Fibroblast of pulmonary artery (primary cell): ENCODE measurements around the gene ELP2.
"Not testable (repeated sequence)": the region's sequence is repeated elsewhere in the genome, so short reads cannot be mapped to it uniquely, and the experiment has no call there.

Experiments
- DNase-seq: peaks from one replicate; pipeline ENCODE4 v3.0.0-alpha.2; 2010; ENCODE audit warnings: low read depth
- H3K4me3 ChIP-seq: replicated peaks from 2 replicates; pipeline ENCODE4 v1.5.1; 2011; ENCODE audit warnings: low read depth, mild to moderate bottlenecking, control low read depth, low read length, moderate library complexity
- TF ChIP-seq, protein P1 (sequence below): IDR thresholded peaks from 2 replicates; pipeline ENCODE4 v1.5.1; 2011; ENCODE audit warnings: mild to moderate bottlenecking, control low read depth, low read length, inconsistent platforms; ENCODE audit errors: missing control alignments

The ELP2 gene, protein sequence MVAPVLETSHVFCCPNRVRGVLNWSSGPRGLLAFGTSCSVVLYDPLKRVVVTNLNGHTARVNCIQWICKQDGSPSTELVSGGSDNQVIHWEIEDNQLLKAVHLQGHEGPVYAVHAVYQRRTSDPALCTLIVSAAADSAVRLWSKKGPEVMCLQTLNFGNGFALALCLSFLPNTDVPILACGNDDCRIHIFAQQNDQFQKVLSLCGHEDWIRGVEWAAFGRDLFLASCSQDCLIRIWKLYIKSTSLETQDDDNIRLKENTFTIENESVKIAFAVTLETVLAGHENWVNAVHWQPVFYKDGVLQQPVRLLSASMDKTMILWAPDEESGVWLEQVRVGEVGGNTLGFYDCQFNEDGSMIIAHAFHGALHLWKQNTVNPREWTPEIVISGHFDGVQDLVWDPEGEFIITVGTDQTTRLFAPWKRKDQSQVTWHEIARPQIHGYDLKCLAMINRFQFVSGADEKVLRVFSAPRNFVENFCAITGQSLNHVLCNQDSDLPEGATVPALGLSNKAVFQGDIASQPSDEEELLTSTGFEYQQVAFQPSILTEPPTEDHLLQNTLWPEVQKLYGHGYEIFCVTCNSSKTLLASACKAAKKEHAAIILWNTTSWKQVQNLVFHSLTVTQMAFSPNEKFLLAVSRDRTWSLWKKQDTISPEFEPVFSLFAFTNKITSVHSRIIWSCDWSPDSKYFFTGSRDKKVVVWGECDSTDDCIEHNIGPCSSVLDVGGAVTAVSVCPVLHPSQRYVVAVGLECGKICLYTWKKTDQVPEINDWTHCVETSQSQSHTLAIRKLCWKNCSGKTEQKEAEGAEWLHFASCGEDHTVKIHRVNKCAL

DNA sequence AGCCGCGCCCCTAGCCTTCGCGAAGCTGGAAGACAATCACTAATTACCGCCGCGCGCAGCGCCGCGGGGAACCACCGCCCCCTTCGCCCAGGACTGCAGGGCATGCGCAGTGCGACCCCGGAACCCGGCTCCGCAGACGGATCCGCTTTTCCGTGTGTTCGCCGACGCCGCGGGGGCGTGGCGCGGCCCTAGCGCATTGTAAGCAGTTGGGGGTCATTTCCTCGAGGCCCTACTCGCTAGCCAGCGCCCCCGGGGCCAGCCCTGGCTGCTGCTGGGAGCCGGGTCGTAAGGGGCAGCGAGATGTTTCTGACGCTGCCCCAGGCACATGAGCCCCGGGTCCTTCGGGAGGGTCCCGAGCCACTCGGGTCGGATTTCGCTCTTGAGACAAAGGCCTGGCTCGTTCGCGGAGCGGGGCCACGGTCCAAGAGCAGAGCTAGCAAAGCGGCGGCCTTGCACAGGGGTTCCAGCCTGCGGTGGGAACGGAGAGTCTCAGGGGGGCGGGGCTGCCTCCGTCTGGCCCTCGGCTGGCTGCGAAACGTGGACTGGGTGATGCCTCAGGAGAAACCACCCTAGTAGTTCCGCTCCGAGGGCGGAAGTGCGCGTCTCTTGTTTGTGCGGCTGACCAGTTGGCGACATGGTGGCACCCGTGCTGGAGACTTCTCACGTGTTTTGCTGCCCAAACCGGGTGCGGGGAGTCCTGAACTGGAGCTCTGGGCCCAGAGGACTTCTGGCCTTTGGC is at the start of gene ELP2, which contains the start of gene SLC39A6:
Gene ELP2 (plus strand): TSS at position 600 of the 739 bp plus-strand sequence. CDS start 35 bp downstream, at position 635.
Gene SLC39A6 (minus strand): TSS at position 41 of the 739 bp plus-strand sequence. CDS start 2,333 bp downstream, outside the sequence.
- TF ChIP-seq, protein P1, sequence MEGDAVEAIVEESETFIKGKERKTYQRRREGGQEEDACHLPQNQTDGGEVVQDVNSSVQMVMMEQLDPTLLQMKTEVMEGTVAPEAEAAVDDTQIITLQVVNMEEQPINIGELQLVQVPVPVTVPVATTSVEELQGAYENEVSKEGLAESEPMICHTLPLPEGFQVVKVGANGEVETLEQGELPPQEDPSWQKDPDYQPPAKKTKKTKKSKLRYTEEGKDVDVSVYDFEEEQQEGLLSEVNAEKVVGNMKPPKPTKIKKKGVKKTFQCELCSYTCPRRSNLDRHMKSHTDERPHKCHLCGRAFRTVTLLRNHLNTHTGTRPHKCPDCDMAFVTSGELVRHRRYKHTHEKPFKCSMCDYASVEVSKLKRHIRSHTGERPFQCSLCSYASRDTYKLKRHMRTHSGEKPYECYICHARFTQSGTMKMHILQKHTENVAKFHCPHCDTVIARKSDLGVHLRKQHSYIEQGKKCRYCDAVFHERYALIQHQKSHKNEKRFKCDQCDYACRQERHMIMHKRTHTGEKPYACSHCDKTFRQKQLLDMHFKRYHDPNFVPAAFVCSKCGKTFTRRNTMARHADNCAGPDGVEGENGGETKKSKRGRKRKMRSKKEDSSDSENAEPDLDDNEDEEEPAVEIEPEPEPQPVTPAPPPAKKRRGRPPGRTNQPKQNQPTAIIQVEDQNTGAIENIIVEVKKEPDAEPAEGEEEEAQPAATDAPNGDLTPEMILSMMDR = no peak
- DNase-seq = peak; percentile 96
- H3K4me3 ChIP-seq = peak within 1 kb of the TSS; percentile 97

DNA sequence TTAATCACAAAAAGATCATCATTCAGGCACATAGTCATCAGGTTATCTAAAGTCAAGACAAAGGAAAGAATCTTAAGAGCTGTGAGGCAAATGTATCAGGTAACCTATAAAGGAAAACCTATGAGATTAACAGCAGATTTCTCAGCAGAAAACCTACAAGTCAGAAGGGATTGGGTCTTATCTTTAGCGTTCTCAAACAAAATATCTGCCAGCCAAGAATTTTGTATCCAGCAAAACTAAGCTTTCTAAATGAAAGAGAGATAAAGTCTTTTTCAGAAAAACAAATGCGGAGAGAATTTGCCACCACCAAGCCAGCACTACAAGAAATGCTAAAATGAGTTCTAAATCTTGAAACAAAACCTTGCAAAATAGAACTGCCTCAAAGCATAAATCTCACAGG is 48.6 kb upstream of the ELP2 start:
- H3K4me3 ChIP-seq, DNase-seq: not testable (repeated sequence)

DNA sequence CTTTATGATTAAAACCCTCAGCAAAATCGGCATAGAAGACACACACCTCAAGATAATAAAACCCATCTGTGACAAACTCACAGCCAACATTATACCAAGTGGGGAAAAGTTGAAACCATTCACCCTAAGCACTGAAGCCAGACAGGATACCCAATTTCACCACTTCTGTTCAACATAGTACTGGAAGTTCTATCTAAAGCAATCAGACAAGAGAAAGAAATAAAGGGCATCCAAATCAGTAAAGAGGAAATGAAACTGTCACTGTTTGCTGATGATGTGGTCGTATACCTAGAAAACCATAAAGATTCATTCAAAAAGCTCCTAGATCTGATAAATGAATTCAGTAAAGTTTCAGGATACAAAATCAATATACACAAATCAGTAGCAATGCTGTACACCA is 46.0 kb upstream of the ELP2 start:
- no peak for DNase-seq
- H3K4me3 ChIP-seq = no peak overlapping the region
- TF ChIP-seq, protein P1 = no peak

DNA sequence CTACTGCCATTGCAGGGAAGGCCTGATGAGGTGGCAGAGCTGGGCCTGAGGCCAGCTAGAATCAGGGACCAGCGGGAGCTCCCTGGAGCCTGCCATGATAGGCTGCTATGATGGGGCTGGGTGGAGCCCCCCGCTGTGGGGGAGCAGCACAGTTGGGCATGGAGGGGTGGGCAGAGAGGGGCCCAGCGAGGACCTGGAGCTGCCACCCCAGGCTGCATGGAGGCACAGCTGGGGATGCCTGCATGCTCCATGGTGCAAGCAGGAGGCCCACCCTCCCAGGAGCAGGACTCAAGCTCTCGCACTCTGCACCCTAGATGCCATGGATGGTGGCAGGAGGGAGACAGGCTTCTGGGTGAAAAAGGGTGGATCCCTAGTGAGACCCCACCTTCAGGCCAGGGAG is 44.5 kb upstream of the ELP2 start:
- TF ChIP-seq, protein P1 = no peak
- no peak overlapping the region for H3K4me3 ChIP-seq
- DNase-seq = no peak

DNA sequence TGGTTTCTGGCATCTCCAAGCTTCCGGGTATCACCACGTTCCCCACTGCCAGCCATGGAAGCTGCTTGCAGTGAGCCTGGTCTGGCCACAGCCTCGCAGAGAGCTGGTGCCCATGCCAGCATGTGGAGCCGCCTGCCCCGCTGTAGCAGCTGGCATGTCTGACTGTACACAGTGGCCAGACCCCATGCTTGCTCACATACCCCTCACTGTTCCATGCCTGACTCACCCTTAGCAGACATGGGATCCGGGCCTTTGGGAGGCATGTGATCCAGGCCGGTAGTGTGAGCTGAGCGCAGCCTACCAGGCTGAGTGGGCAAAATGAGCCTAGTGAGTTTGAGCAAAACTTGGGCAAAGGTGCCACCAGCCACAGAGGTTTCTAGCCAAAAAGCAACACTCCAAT is 43.5 kb upstream of the ELP2 start:
- no peak for DNase-seq
- TF ChIP-seq, protein P1 = no peak
- H3K4me3 ChIP-seq = no peak overlapping the region

DNA sequence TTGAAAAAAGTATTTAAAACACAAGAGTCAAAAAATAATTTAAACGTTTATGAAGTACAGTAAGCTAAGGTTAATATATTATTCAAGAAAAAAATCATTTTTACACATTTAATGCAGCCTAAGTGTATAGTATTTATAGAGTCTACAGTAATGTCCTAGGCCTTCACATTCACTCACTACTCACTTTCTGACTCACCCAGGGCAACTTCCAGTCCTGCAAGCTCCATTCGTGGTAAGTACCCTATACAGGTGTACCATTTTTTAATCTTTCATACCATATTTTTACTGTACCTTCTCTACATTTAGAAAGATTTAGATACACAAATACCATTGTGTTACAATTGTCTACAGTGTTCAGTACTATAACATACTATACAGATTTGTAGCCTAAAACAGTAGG is 41.4 kb upstream of the ELP2 start:
- H3K4me3 ChIP-seq = no peak overlapping the region
- TF ChIP-seq, protein P1 = no peak
- no peak for DNase-seq

DNA sequence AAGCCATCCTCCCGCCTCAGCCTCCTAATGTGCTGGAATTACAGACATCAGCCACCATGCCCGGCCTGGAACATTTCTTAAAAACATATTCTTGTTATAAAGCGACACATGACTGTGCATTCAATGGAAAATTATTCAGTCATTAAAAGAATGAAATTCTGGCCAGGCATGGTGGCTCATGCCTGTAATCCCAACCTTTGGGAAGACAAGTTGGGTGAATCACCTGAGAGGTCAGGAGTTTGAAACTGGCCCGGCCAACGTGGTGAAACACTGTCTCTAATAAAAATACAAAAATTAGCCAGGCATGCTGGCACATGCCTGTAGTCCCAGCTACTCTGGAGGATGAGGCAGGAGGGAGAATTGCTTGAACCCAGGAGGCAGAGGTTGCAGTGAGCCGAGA is 40.7 kb upstream of the ELP2 start:
- no peak for DNase-seq
- H3K4me3 ChIP-seq = no peak overlapping the region
- TF ChIP-seq, protein P1 = no peak

DNA sequence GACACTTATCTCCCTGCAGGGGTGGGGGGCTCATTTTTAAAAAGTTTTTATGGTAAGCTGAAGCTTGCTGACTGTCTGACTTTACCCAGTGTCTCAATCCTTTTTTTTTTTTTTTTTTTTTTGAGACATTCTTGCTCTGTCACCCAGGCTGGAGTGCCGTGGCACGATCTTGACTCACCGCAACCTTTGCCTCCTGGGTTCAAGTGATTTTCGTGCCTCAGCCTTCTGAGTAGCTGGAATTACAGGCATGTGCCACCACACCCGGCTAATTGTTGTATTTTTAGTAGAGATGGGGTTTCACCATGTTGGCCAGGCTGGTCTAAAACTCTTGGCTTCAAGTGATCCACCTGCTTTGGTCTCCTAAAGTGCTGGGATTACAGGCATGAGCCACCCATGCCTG is 37.6 kb upstream of the ELP2 start:
- not testable (repeated sequence) for H3K4me3 ChIP-seq, DNase-seq
